IPS-20b (cell line): ENCODE data around the gene CAMK2B.

ENCODE experiments used
- H3K27ac ChIP-seq: one replicate; pipeline ENCODE4 v1.5.1; 2013; ENCODE audit warnings: low read length
- H3K27me3 ChIP-seq: 2 replicates; pipeline ENCODE4 v1.6.1; 2013; ENCODE audit warnings: mild to moderate bottlenecking, low read length, inconsistent platforms; ENCODE audit not compliant: insufficient read depth
- H3K36me3 ChIP-seq: 2 replicates; pipeline ENCODE4 v1.6.1; 2013; ENCODE audit warnings: low read depth, mild to moderate bottlenecking, inconsistent platforms, low read length, moderate library complexity; ENCODE audit not compliant: insufficient read depth
- H3K4me1 ChIP-seq: 2 replicates; pipeline ENCODE4 v1.6.1; 2013; ENCODE audit warnings: mild to moderate bottlenecking, control low read depth, inconsistent platforms, low read length, moderate library complexity; ENCODE audit not compliant: insufficient read depth
- H3K4me3 ChIP-seq: 2 replicates; pipeline ENCODE4 v1.5.1; 2013; ENCODE audit warnings: mild to moderate bottlenecking, low read length, inconsistent platforms
- H3K9ac ChIP-seq: 2 replicates; pipeline ENCODE4 v1.6.1; 2013; ENCODE audit warnings: low read depth, mild to moderate bottlenecking, inconsistent platforms, low read length, moderate library complexity
- H3K9me3 ChIP-seq: 2 replicates; pipeline ENCODE4 v1.6.1; 2013; ENCODE audit warnings: mild to moderate bottlenecking, low read depth, low read length, inconsistent platforms; ENCODE audit not compliant: insufficient read depth

The CAMK2B gene

GRCh38 chr7:44327981-44328380, 2.6 kb upstream of the CAMK2B start:
- H3K4me3 ChIP-seq, result no peak overlapping the region
- peaks cover 61% of the 10 kb centered on the region for H3K27me3 ChIP-seq
- H3K4me1 ChIP-seq, result no peaks in the 10 kb centered on the region
- H3K9ac ChIP-seq, result no peak overlapping the region
- no peaks in the 10 kb centered on the region for H3K9me3 ChIP-seq
- H3K27ac ChIP-seq, result no peak overlapping the region
- no peaks in the 10 kb centered on the region for H3K36me3 ChIP-seq

GRCh38 chr7:44326261-44327125, 1.1 kb upstream of the CAMK2B start:
- Histone ChIP-seq H3K4me1 (no peaks in the 10 kb centered on the region), H3K9me3 (no peaks in the 10 kb centered on the region), H3K4me3 (peak overlapping the region; percentile 22; the same call in 1 of the 2 replicates), H3K27ac (no peak overlapping the region), H3K9ac (no peak overlapping the region), H3K27me3 (peaks cover 74% of the 10 kb centered on the region), H3K36me3 (no peaks in the 10 kb centered on the region)

GRCh38 chr7:44325811-44326241, 432 bp upstream of the CAMK2B start:
- no peak overlapping the region for H3K27ac ChIP-seq
- no peaks in the 10 kb centered on the region for H3K9me3 ChIP-seq
- H3K9ac ChIP-seq, result no peak overlapping the region
- H3K4me1 ChIP-seq, result no peaks in the 10 kb centered on the region
- peak overlapping the region; percentile 22; the same call in 1 of the 2 replicates for H3K4me3 ChIP-seq
- H3K27me3 ChIP-seq, result peaks cover 79% of the 10 kb centered on the region
- H3K36me3 ChIP-seq, result no peaks in the 10 kb centered on the region

GRCh38 chr7:44324481-44325200, 753 bp downstream of the CAMK2B start:
- H3K4me1 ChIP-seq, result no peaks in the 10 kb centered on the region
- H3K9ac ChIP-seq, result no peak overlapping the region
- peak overlapping the region; percentile 47; the same call in 1 of the 2 replicates for H3K4me3 ChIP-seq
- peaks cover 71% of the 10 kb centered on the region for H3K27me3 ChIP-seq
- no peaks in the 10 kb centered on the region for H3K9me3 ChIP-seq
- no peaks in the 10 kb centered on the region for H3K36me3 ChIP-seq
- no peak overlapping the region for H3K27ac ChIP-seq

GRCh38 chr7:44324204-44324480, 1.3 kb downstream of the CAMK2B start:
- H3K4me3 ChIP-seq, result no peak overlapping the region
- no peak overlapping the region for H3K27ac ChIP-seq
- no peaks in the 10 kb centered on the region for H3K36me3 ChIP-seq
- no peaks in the 10 kb centered on the region for H3K9me3 ChIP-seq
- H3K27me3 ChIP-seq, result peaks cover 71% of the 10 kb centered on the region
- H3K9ac ChIP-seq, result no peak overlapping the region
- no peaks in the 10 kb centered on the region for H3K4me1 ChIP-seq

GRCh38 chr7:44323381-44324203, 1.8 kb downstream of the CAMK2B start:
- Histone ChIP-seq H3K36me3 (no peaks in the 10 kb centered on the region), H3K4me1 (no peaks in the 10 kb centered on the region), H3K9me3 (no peaks in the 10 kb centered on the region), H3K27me3 (peaks cover 67% of the 10 kb centered on the region), H3K9ac (no peak overlapping the region), H3K4me3 (no peak overlapping the region), H3K27ac (no peak overlapping the region)

GRCh38 chr7:44322631-44323363, 2.6 kb downstream of the CAMK2B start:
- peaks cover 59% of the 10 kb centered on the region for H3K27me3 ChIP-seq
- H3K9ac ChIP-seq, result no peak overlapping the region
- H3K36me3 ChIP-seq, result no peaks in the 10 kb centered on the region
- H3K27ac ChIP-seq, result no peak overlapping the region
- H3K4me3 ChIP-seq, result no peak overlapping the region
- H3K4me1 ChIP-seq, result no peaks in the 10 kb centered on the region
- H3K9me3 ChIP-seq, result no peaks in the 10 kb centered on the region

- Histone ChIP-seq H3K27ac (no peak overlapping the region), H3K27me3 (peaks cover 49% of the 10 kb centered on the region), H3K4me3 (no peak overlapping the region), H3K36me3 (no peaks in the 10 kb centered on the region), H3K4me1 (no peaks in the 10 kb centered on the region), H3K9me3 (no peaks in the 10 kb centered on the region), H3K9ac (no peak overlapping the region)
These were observed 3.6 kb downstream of the CAMK2B start for GRCh38 chr7:44321796-44322195.

- H3K27ac ChIP-seq, result no peak overlapping the region
- no peak overlapping the region for H3K9ac ChIP-seq
- H3K9me3 ChIP-seq, result no peaks in the 10 kb centered on the region
These were observed 4.5 kb downstream of the CAMK2B start for GRCh38 chr7:44320794-44321371.

GRCh38 chr7:44320141-44320540, 5.3 kb downstream of the CAMK2B start:
- no peak overlapping the region for H3K27ac ChIP-seq
- no peaks in the 10 kb centered on the region for H3K36me3 ChIP-seq
- peaks cover 41% of the 10 kb centered on the region for H3K27me3 ChIP-seq
- no peak overlapping the region for H3K9ac ChIP-seq
- H3K4me1 ChIP-seq, result no peaks in the 10 kb centered on the region
- no peak overlapping the region for H3K4me3 ChIP-seq
- no peaks in the 10 kb centered on the region for H3K9me3 ChIP-seq

More at GRCh38 chr7:44320794-44321371, 4.5 kb downstream of the CAMK2B start:
- Histone ChIP-seq H3K4me3 (no peak overlapping the region), H3K36me3 (no peaks in the 10 kb centered on the region), H3K4me1 (no peaks in the 10 kb centered on the region), H3K27me3 (peaks cover 40% of the 10 kb centered on the region)

GRCh38 chr7:44318332-44318731, 7.1 kb downstream of the CAMK2B start:
- no peak overlapping the region for H3K4me3 ChIP-seq
- no peaks in the 10 kb centered on the region for H3K4me1 ChIP-seq
- H3K27me3 ChIP-seq, result peaks cover 30% of the 10 kb centered on the region

More at GRCh38 chr7:44318332-44318731, 7.1 kb downstream of the CAMK2B start:
- Histone ChIP-seq H3K36me3 (no peaks in the 10 kb centered on the region), H3K9me3 (no peaks in the 10 kb centered on the region), H3K9ac (no peak overlapping the region), H3K27ac (no peak overlapping the region)
